Jurkat, Clone E6-1 (cell line): Measurements from ENCODE around the gene ACSBG1.

Source experiments
- DNase-seq: peaks from one replicate; pipeline ENCODE4 v3.0.0-alpha.2; 2011; ENCODE audit warnings: low read depth, low spot score
- H3K4me3 ChIP-seq: 2 replicates; pipeline ENCODE4 v1.5.1; 2011; ENCODE audit warnings: mild to moderate bottlenecking, low read length, control low read depth, moderate library complexity

The ACSBG1 gene

GRCh38 chr15:78228356-78228996 lies 5.9 kb downstream of the ACSBG1 start:
- no peak for DNase-seq
- no peak overlapping the region for H3K4me3 ChIP-seq

- no peak overlapping the region for H3K4me3 ChIP-seq
- no peak for DNase-seq
Observed at GRCh38 chr15:78225783-78226541, 8.4 kb downstream of the ACSBG1 start.

GRCh38 chr15:78224023-78224411 lies 10.3 kb downstream of the ACSBG1 start:
- H3K4me3 ChIP-seq: no peak overlapping the region
- DNase-seq: no peak

- H3K4me3 ChIP-seq: no peak overlapping the region
- DNase-seq: no peak
Observed at GRCh38 chr15:78223396-78224022, 10.9 kb downstream of the ACSBG1 start.

GRCh38 chr15:78222745-78223395 lies 11.5 kb downstream of the ACSBG1 start:
- H3K4me3 ChIP-seq: no peak overlapping the region

GRCh38 chr15:78220713-78221112 lies 13.7 kb downstream of the ACSBG1 start:
- DNase-seq: no peak
- H3K4me3 ChIP-seq: no peak overlapping the region

More at GRCh38 chr15:78222745-78223395, 11.5 kb downstream of the ACSBG1 start:
- DNase-seq: no peak

- no peak for DNase-seq
- no peak overlapping the region for H3K4me3 ChIP-seq
Observed at GRCh38 chr15:78216276-78217104, 17.9 kb downstream of the ACSBG1 start.

GRCh38 chr15:78213956-78214355 lies 20.4 kb downstream of the ACSBG1 start:
- no peak for DNase-seq
- no peak overlapping the region for H3K4me3 ChIP-seq

- H3K4me3 ChIP-seq: no peak overlapping the region
- no peak for DNase-seq
Observed at GRCh38 chr15:78213425-78213750, 21.0 kb downstream of the ACSBG1 start.

- no peak for DNase-seq
- H3K4me3 ChIP-seq: no peak overlapping the region
Observed at GRCh38 chr15:78212546-78213424, 21.6 kb downstream of the ACSBG1 start.

- no peak overlapping the region for H3K4me3 ChIP-seq
- DNase-seq: no peak
Observed at GRCh38 chr15:78212008-78212407, 22.4 kb downstream of the ACSBG1 start.

- no peak overlapping the region for H3K4me3 ChIP-seq
- DNase-seq: no peak
Observed at GRCh38 chr15:78211189-78211921, 23.0 kb downstream of the ACSBG1 start.

- H3K4me3 ChIP-seq: no peak overlapping the region
- no peak for DNase-seq
Observed at GRCh38 chr15:78210349-78210717, 24.0 kb downstream of the ACSBG1 start.

- no peak for DNase-seq
- H3K4me3 ChIP-seq: no peak overlapping the region
Observed at GRCh38 chr15:78209646-78210348, 24.6 kb downstream of the ACSBG1 start.

- no peak overlapping the region for H3K4me3 ChIP-seq
- no peak for DNase-seq
Observed at GRCh38 chr15:78208887-78209645, 25.3 kb downstream of the ACSBG1 start.

- H3K4me3 ChIP-seq: no peak overlapping the region
- DNase-seq: no peak
Observed at GRCh38 chr15:78208341-78208844, 26.0 kb downstream of the ACSBG1 start.
